ENCODE results near the gene ANKRD13D.

DNA sequence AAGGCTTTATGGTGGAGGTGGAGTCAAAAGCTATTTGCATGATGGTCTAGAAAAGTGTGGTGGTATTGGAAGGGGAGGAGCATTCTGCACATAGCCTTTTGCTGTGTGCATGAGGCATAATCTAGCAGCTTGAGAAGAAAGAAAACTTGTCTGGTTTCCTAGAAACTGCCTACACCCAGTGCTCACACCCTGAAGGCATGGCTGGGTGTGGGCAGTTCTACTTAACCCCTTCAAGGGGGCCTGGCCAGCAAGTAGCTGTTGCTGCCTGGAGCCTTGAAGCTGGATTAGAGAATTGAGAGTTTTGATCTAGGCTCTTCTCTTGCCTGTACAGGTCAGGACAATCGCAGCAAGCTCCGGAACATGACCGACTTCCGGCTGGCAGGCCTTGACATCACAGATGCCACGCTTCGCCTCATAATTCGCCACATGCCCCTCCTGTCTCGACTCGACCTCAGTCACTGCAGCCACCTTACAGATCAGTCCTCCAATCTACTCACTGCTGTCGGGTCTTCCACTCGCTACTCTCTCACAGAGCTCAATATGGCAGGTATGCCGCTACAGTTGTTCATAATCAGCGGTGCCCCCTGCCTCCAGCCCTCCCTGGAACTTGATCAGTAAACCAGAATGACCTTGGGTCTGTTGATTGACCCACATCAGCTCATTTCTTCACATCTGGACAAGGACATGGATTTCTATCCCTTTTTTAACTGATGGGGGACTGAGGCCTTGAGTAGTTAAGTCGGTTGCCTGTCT, 35.1 kb upstream of the ANKRD13D start:
- TF ChIP-seq POLR2A (IDR thresholded peaks at IDR 0.05) = no peak
- TF ChIP-seq, protein P1, sequence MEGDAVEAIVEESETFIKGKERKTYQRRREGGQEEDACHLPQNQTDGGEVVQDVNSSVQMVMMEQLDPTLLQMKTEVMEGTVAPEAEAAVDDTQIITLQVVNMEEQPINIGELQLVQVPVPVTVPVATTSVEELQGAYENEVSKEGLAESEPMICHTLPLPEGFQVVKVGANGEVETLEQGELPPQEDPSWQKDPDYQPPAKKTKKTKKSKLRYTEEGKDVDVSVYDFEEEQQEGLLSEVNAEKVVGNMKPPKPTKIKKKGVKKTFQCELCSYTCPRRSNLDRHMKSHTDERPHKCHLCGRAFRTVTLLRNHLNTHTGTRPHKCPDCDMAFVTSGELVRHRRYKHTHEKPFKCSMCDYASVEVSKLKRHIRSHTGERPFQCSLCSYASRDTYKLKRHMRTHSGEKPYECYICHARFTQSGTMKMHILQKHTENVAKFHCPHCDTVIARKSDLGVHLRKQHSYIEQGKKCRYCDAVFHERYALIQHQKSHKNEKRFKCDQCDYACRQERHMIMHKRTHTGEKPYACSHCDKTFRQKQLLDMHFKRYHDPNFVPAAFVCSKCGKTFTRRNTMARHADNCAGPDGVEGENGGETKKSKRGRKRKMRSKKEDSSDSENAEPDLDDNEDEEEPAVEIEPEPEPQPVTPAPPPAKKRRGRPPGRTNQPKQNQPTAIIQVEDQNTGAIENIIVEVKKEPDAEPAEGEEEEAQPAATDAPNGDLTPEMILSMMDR (IDR thresholded peaks at IDR 0.05 in 4 of 5, conservative IDR thresholded peaks at IDR 0.05 in 1 of 5) = no peak

Measured in gastrocnemius medialis (tissue), 4 donors.